HG03558 (cell line): ENCODE results near the gene RPLP2.

Source experiments
- ATAC-seq: cut with Tn5 transposase; IDR thresholded peaks from one replicate; pipeline ENCODE4 v1.9.1; 2021; ENCODE audit warnings: moderate number of reproducible peaks; ENCODE audit not compliant: unreplicated experiment; ENCODE audit errors: extremely low read depth

The RPLP2 gene

DNA sequence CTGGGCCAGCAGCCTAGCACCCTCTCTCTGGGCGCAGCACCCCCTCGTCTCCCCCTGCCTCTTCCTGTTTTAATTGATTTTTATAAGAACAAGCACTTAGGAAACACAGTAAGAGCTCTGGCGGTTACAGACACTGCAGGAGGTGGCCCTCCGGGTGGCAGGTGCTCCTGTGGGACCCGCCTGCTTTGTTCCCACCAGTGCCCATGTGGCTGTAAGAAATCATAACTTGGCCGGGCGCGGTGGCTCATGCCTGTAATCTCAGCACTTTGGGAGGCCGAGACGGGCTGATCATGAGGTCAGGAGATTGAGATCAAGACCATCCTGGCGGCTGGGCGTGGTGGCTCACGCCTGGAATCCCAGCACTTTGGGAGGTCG is 51.3 kb downstream of the RPLP2 start:
- no peak for ATAC-seq

GRCh38 chr11:862081-862661 is 52.4 kb downstream of the RPLP2 start:
- ATAC-seq: no peak
